Testis (tissue), 3 donors: ENCODE data around the gene EBF4. TPM values are rescaled to one million over a fixed set of nuclear protein-coding genes. Genes with fewer than 3 reads are reported as not detected.
A peak's percentile ranks its signal among the peaks of the same experiment; 100 is the strongest.
"Not testable (repeated sequence)": the region's sequence is repeated elsewhere in the genome, so short reads cannot be mapped to it uniquely, and the experiment has no call there.

Source experiments
- DNase-seq: peaks from one replicate; pipeline ENCODE4 v3.0.0-alpha.2; 2019
- H3K27ac ChIP-seq, 2 donors: fragments of 200-600 bp; sonication (generic); one replicate each; pipeline ENCODE4 v1.5.1; 2019
- H3K27me3 ChIP-seq: fragments of 200-600 bp; sonication (generic); one replicate; pipeline ENCODE4 v1.5.1; 2019
- H3K36me3 ChIP-seq: fragments of 200-600 bp; sonication (generic); one replicate; pipeline ENCODE4 v1.5.1; 2017; ENCODE audit warnings: low read depth; ENCODE audit errors: missing control alignments
- H3K4me1 ChIP-seq: fragments of 200-600 bp; sonication (generic); one replicate; pipeline ENCODE4 v1.5.1; 2019
- H3K4me3 ChIP-seq, 2 donors: fragments of 200-600 bp; sonication (generic); one replicate each; pipeline ENCODE4 v1.5.1; 2017 to 2019
- H3K9me3 ChIP-seq: fragments of 200-600 bp; sonication (generic); one replicate; pipeline ENCODE4 v1.5.1; 2017
- POLR2A ChIP-seq: fragments of 450-650 bp; IDR thresholded peaks from one replicate; pipeline ENCODE4 v1.6.1; 2017; ENCODE audit warnings: antibody characterized with exemption, mild to moderate bottlenecking, moderate library complexity
- WGBS, 2 donors: methylation state at CpG; one replicate each; pipeline ENCODE4 v1.1.5; 2018; 5-methylcytosine and 5-hydroxymethylcytosine counted together
- intact Hi-C: fragments of 100-400 bp; cut with DNase I; formaldehyde crosslinking; loops from one replicate; pipeline ENCODE4 v1.15.1; 2023; ENCODE audit warnings: low total_unique reads
- polyA plus RNA-seq: library from polyadenylated mRNA; stranded (reverse); fragments of 350-450 nt; fragmentation: Illumina TruSeq; extraction: RNeasy Lipid Tissue Mini Kit (QIAGEN cat#74804); gene quantifications from one replicate; pipeline ENCODE4 v1.2.3, GENCODE V29; 2014; ENCODE audit warnings: low read depth, low replicate concordance; ENCODE audit not compliant: insufficient read depth
- total RNA-seq, 2 donors: library from RNA; depleted of rRNA; stranded (reverse); fragments of >200 nt; gene quantifications; one replicate each; pipeline ENCODE4 v1.2.3, GENCODE V29; 2016
- TF ChIP-seq, protein P1 (sequence below), 3 experiments: fragments of 450-650 bp in 2 of 3; fragments of 200-600 bp in 1 of 3; sonication (generic) in 1 of 3; IDR thresholded peaks; one replicate each; pipeline ENCODE4 v1.5.1; 2016 to 2019; ENCODE audit warnings: antibody characterized with exemption in 3 of 3, mild to moderate bottlenecking in 2 of 3, moderate library complexity in 1 of 3

EBF4 gene
- total and polyA plus RNA-seq, 3 donors from 2014 or later, result 6.1 to 14.2 (median 7.4) TPM

DNA sequence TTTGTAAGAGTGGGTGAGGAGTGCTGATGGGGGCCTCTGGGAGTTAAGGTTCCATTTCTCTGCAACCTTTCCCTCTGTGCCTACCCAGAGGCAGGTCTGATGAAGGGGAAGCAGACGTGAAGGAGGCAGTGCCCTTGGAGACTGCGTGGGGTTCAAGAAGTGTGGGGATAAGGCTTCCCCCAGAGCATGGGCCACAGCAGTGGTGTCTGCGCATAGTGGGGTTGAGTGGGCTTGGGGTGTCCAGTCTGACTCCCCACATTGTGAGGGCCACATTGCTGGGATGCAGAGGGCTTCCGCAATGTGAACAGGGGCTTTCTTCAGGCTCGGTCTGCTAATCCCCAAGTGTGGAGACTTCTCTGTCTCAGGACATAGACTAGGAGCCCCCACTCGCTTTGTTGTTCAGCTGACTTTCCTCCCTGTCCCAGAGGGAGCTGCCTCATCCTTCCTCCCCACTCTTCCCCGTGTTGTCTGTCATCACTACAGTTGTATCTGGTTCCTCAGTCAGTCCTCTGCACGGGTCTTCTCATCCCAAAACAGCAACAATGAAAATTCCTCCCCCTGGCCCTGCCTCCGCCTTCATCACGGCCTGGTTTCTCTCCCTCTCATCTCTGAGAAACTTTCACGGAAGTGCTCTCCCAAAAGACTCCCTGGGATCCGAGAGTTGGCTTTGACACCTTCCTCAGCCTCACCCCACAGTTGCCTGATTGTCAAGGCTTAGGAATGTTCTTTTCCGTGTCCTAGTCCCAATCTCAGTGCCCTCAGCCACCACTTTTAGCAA, 2.8 kb downstream of the EBF4 start:
- 68 to 80% methylated on average over 13 of the region's 13 CpGs for WGBS, 2 donors
- Histone ChIP-seq H3K4me1 (no peaks in the 10 kb centered on the region), H3K9me3 (no peaks in the 10 kb centered on the region), H3K36me3 (no peaks in the 10 kb centered on the region), H3K27ac (no peak overlapping the region), H3K27me3 (no peaks in the 10 kb centered on the region), H3K4me3 (no peak overlapping the region)
- intact Hi-C loops, result no loop called here
- TF ChIP-seq POLR2A, result no peak
- TF ChIP-seq, protein P1, sequence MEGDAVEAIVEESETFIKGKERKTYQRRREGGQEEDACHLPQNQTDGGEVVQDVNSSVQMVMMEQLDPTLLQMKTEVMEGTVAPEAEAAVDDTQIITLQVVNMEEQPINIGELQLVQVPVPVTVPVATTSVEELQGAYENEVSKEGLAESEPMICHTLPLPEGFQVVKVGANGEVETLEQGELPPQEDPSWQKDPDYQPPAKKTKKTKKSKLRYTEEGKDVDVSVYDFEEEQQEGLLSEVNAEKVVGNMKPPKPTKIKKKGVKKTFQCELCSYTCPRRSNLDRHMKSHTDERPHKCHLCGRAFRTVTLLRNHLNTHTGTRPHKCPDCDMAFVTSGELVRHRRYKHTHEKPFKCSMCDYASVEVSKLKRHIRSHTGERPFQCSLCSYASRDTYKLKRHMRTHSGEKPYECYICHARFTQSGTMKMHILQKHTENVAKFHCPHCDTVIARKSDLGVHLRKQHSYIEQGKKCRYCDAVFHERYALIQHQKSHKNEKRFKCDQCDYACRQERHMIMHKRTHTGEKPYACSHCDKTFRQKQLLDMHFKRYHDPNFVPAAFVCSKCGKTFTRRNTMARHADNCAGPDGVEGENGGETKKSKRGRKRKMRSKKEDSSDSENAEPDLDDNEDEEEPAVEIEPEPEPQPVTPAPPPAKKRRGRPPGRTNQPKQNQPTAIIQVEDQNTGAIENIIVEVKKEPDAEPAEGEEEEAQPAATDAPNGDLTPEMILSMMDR (IDR thresholded peaks at IDR 0.05), result no peak
- DNase-seq, result peak; percentile 7

DNA sequence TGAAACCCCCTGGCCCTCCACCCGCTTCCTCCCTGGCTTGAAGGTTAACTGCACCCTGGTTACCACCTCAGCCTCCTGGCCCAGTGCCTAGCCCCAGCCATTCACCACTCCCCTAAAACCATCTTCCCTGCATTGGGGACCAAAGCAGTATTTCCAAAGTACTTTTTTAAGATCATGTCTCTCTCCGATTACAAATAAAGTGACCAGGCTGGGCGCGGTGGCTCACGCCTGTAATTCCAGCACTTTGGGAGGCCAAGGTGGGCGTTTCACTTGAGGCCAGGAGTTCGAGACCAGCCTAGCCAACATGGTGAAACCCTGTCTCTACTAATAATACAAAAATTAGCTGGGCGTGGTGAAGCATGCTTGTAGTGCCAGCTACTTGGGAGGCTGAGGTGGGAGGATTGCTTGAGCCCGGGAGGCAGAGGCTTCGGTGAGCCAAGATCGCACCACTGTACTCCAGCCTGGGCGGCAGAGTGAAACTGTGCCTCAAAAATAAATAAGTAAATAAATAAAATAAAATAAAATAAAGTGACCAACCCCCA, 3.5 kb downstream of the EBF4 start:
- intact Hi-C loops, H3K36me3 ChIP-seq, H3K4me3 ChIP-seq, H3K4me1 ChIP-seq, H3K27me3 ChIP-seq, H3K9me3 ChIP-seq, H3K27ac ChIP-seq: not testable (repeated sequence)
- WGBS, 2 donors, result 88 to 96% methylated on average over 12 of the region's 12 CpGs
- DNase-seq, result peak; percentile 10

DNA sequence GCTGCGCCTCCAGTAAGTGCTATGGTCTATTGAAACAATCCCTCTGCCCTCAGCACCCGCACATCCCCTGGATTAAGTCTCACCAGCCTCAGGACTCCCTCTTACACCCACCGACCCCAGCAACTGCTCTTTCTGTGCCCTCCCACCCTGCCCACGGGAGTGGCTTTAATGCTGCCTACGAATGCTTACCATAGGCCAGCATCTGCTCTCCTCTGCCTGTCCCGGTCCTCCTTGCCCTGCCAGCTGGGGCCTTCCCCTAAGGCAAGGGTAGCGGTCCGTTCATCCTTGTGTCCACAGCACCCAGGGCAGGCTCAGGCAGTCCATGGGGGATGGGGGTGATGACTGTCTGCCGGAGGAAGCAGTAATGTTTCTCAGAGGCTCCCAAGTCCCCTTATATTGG, 4.1 kb downstream of the EBF4 start:
- H3K4me1 ChIP-seq, result no peaks in the 10 kb centered on the region
- no peak overlapping the region for H3K4me3 ChIP-seq
- no peak for TF ChIP-seq POLR2A
- DNase-seq, result peak; percentile 1
- no peaks in the 10 kb centered on the region for H3K9me3 ChIP-seq
- intact Hi-C loops, result no loop called here
- no peaks in the 10 kb centered on the region for H3K27me3 ChIP-seq
- 91 to 96% methylated on average over 9 of the region's 9 CpGs for WGBS, 2 donors
- H3K27ac ChIP-seq, result no peak overlapping the region
- H3K36me3 ChIP-seq, result no peaks in the 10 kb centered on the region

DNA sequence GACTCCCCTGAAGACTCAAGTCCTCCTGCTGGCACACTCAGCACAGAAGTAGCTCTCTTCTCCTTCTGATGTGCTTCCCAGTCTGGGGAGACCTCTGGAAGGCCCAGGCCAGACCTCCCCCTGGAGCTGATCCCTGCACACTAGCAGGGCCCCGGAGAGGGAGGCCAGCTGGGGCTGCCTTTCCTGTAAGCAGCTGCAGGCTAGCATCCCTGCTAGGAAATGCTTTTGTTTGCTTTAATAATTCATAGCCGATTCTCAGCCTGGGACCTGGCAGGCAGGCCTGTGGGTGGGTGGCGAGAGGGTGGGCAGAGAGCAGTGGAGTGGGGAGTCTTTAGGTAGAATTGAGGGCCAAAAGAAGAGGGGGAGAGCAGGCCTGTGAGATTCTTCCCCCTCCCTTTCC, 5.2 kb downstream of the EBF4 start:
- Histone ChIP-seq H3K4me3 (no peak overlapping the region), H3K36me3 (no peaks in the 10 kb centered on the region), H3K27me3 (no peaks in the 10 kb centered on the region), H3K27ac (no peak overlapping the region), H3K4me1 (no peaks in the 10 kb centered on the region), H3K9me3 (no peaks in the 10 kb centered on the region)
- intact Hi-C loops, result no loop called here
- DNase-seq, result no peak
- WGBS, 2 donors, result 85 to 92% methylated on average over 3 of the region's 3 CpGs
- TF ChIP-seq, protein P1 (IDR thresholded peaks at IDR 0.05), result no peak
- TF ChIP-seq POLR2A, result no peak

DNA sequence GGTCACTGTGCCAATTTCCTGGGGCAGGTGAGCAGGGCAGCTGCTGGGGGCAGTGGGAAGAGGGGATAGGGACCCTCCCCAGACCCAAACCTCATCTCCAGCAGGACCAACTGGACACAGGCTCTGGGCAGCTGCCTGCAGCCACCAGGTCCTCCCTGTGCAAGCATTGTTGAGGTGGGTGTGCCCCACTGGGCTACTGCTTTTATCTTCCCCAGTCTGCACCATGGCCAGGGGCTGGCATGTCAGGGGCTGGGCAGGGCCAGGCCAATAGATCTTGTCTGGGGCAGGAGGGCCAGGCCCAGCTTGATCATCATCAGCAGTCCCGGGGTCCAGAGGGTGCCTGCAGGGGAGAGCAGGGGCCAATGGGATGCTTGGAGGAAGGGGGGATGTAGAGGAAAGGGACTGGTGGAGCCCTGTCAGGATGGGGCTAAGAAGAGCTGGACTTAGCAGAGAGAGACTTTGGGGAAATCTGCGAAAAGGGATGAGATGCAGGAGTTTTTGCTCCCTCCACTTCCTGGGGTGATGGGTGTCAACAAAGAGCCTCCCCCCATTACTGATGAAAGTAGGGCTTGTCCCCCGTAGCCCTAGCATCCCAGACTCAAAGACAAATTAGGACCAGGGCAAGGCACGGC, 5.7 kb downstream of the EBF4 start:
- WGBS, 2 donors, result 80 to 85% methylated on average over 4 of the region's 4 CpGs
- Histone ChIP-seq H3K4me1 (no peaks in the 10 kb centered on the region), H3K27ac (no peak overlapping the region), H3K9me3 (no peaks in the 10 kb centered on the region), H3K36me3 (no peaks in the 10 kb centered on the region), H3K27me3 (no peaks in the 10 kb centered on the region), H3K4me3 (no peak overlapping the region)
- intact Hi-C loops, result no loop called here
- TF ChIP-seq POLR2A, result no peak
- TF ChIP-seq, protein P1 (IDR thresholded peaks at IDR 0.05), result no peak
- DNase-seq, result no peak
